NOMO-1 treated with dmso at 0.1 percent for 144 hours (cell line): ENCODE measurements around the gene TNS2.

Experiments used
- DNase-seq: peaks from one replicate; lab custom pipeline; 2025; ENCODE audit not compliant: unreplicated experiment; lab: John Stamatoyannopoulos, UW

TNS2 gene

DNA sequence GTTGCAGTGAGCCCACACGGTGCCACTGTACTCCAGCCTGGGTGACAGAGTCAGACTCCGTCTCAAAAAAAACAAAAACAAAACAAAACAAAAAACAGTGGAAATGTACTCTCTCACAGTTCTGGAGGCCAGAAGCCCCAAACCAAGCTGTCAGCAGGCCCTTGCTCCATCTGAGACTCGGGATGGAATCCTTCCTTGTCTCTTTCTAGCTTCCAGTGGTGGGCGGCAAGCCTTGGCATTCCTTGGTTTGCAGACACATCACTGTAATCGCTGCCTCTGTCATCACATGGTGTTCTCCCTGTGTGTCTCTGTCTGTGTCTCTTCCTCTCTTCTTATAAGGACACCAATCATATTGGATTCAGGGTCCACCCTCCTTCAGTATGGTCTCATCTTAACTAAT lies 6.4 kb downstream of the TNS2 start:
- no peak for DNase-seq

DNA sequence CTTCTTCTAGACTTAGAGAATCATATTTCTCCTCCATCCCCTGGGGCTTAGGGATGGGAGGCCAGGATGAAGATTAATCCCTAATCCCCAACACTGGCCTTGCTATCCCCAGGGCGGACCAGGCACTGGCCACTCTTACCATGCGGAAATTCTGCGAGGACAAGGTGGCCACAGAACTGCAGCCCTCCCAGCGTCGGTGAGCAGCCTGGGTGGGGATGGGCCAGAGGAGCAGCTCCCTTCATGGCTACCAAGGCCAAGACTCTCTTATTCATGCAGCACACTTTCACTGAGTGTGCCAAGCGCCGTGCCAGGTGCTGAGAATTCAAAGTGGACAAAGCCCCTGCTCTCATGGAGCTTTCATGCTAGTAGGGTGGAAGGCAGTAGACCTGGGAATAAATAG lies 7.0 kb downstream of the TNS2 start:
- no peak for DNase-seq

GRCh38 chr12:53057816-53058500 lies 8.1 kb downstream of the TNS2 start:
- no peak for DNase-seq

- no peak for DNase-seq
Observed at GRCh38 chr12:53058674-53059433, 9.0 kb downstream of the TNS2 start.

DNA sequence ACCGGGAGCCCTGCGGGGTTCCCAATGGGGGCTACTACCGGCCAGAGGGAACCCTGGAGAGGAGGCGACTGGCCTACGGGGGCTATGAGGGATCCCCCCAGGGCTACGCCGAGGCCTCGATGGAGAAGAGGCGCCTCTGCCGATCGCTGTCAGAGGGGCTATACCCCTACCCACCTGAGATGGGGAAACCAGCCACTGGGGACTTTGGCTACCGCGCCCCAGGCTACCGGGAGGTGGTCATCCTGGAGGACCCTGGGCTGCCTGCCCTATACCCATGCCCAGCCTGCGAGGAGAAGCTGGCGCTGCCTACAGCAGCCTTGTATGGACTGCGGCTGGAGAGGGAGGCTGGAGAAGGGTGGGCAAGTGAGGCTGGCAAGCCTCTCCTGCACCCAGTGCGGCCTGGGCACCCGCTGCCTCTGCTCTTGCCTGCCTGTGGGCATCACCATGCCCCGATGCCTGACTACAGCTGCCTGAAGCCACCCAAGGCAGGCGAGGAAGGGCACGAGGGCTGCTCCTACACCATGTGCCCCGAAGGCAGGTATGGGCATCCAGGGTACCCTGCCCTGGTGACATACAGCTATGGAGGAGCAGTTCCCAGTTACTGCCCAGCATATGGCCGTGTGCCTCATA lies 9.7 kb downstream of the TNS2 start:
- no peak for DNase-seq

DNA sequence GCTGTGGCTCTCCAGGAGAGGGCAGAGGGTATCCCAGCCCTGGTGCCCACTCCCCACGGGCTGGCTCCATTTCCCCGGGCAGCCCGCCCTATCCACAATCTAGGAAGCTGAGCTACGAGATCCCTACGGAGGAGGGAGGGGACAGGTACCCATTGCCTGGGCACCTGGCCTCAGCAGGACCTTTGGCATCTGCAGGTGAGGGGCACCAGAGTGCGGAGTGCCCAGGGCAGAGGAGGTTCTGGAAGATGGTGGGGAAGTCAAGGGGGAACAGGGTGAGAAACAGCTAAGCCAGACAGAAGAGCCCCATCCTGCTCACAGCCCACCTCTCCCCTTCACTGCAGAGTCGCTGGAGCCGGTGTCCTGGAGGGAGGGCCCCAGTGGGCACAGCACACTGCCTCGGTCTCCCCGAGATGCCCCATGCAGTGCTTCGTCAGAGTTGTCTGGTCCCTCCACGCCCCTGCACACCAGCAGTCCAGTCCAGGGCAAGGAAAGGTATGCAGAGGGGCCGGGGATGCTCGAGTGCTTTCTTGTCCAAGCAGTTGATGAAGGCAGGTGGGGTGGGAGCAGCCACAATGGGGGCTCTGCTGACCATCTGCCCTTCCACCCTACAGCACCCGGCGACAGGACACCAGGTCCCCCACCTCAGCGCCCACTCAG lies 10.3 kb downstream of the TNS2 start:
- DNase-seq = no peak

GRCh38 chr12:53060721-53061276 lies 10.9 kb downstream of the TNS2 start:
- no peak for DNase-seq

- DNase-seq = no peak
Observed at GRCh38 chr12:53061404-53062010, 11.6 kb downstream of the TNS2 start.

DNA sequence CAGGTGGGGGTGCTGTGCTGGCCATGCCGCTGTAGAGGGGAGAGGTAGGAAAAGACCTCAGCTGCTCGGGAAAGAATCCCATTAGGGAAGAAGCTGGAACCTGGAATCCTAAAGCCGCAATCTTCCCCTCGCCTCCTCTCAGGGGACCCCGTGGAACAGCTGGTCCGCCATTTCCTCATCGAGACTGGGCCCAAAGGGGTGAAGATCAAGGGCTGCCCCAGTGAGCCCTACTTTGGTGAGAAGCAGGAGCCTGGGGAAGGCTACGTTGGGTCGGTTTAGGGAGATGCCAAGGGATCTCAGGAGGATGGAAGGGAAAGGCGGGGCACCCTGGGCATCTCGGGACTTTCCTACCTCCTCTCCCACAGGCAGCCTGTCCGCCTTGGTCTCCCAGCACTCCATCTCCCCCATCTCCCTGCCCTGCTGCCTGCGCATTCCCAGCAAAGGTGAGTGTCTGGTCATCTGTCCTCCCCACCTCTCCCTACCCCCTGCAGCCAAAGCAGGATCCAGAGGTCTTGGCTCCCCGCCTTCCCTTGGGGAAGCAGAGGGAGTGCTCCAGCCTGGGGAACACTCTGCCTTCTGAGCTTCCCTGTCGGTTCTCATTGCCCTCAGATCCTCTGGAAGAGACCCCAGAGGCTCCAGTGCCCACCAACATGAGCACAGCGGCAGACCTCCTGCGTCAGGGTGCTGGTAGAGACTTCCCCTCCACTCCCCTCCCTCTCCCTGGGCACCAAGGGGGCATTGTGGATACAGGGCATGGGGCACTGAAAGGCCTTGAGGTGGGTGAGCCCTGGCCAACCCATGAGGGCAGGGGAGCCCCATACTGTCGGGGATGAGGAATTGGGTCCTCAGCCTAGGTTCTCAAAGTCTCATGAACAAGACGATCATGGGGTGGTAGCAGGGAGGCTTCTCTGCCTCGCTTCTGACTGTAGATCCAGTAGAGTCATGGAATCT lies 12.4 kb downstream of the TNS2 start:
- no peak for DNase-seq

- no peak for DNase-seq
Observed at GRCh38 chr12:53062977-53063707, 13.3 kb downstream of the TNS2 start.

GRCh38 chr12:53063708-53064612 lies 14.1 kb downstream of the TNS2 start:
- DNase-seq = no peak

GRCh38 chr12:53064613-53065436 lies 15.0 kb downstream of the TNS2 start:
- no peak for DNase-seq

- no peak for DNase-seq
Observed at GRCh38 chr12:53065470-53065869, 15.6 kb downstream of the TNS2 start.

- DNase-seq = no peak
Observed at GRCh38 chr12:53065975-53066931, 16.4 kb downstream of the TNS2 start.

GRCh38 chr12:53067074-53067992 lies 17.5 kb downstream of the TNS2 start:
- no peak for DNase-seq
